GM12892 (cell line): ENCODE results near the gene ALK.

Experiments
- POLR2A ChIP-seq: IDR thresholded peaks from 2 replicates; pipeline ENCODE4 v1.6.1; 2011; ENCODE audit warnings: low read depth, low read length, control low read depth
- POLR2AphosphoS5 ChIP-seq: IDR thresholded peaks from 2 replicates; pipeline ENCODE4 v1.6.1; 2011; ENCODE audit warnings: low read depth, low read length, control low read depth
- TAF1 ChIP-seq: IDR thresholded peaks from 2 replicates; pipeline ENCODE4 v1.6.1; 2011; ENCODE audit warnings: low read depth, mild to moderate bottlenecking, control low read depth, low read length, borderline replicate concordance

DNA sequence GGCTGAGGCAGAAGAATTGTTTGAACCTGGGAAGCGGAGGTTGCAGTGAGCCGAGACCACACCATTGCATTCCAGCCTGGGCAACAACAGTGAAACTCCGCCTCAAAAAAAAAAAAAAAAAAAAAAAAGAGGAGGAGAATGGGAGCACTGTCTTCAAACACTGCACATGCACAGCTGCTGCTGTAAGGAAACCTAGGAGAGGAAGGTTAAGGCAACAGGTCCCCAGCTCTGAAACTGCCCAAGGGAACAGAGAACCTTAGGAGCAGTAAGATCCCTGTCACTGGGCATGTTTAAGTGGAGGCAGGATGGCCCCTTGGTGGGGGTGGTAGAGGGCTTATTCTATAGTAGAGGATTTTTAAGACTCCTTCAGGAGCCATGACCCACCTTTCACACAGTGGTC, 695.0 kb downstream of the ALK start:
- no peak for TF ChIP-seq POLR2A
- no peak for TF ChIP-seq POLR2AphosphoS5
- TF ChIP-seq TAF1 = no peak
